Measurements from ENCODE around the gene SLC8A3.

Gene SLC8A3

DNA sequence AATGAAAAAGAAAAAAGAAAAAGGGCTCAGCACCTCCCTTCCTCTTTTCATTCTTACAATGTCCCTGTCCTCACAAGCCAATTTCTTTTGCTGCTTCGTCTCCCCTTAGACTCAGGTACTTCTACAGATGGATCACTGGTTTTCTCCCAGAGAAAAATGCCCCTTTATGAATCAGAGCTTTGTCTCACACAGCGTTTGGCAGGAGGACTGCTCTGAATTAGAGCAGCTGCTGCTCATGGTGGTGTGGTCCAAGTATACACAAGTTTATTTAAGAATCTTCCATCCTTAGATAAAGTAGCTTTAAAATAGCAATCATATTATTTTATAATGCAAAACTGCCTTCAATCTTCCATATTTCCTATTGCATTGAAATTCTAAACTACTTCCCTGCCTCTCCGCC is 80.3 kb downstream of the SLC8A3 start:
- no peak for DNase-seq

DNA sequence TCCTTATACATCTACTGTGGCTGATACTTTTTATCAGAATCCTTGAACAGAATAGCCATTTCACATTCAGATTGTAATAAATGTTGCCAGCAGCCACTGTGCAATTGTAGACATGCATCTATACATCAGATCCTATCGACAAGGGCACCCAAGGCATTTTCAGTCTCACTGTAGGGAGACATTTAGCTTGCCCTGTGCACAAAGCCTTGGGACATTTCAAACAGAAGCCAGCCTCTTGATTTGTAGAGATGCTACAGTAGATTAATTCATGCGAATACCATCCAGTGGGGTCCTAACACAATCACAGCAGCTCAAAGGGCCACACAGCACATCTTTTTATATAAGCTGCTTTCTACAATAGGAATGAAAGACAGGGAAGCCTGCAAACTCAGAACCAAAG is 81.4 kb downstream of the SLC8A3 start:
- DNase-seq: no peak

DNA sequence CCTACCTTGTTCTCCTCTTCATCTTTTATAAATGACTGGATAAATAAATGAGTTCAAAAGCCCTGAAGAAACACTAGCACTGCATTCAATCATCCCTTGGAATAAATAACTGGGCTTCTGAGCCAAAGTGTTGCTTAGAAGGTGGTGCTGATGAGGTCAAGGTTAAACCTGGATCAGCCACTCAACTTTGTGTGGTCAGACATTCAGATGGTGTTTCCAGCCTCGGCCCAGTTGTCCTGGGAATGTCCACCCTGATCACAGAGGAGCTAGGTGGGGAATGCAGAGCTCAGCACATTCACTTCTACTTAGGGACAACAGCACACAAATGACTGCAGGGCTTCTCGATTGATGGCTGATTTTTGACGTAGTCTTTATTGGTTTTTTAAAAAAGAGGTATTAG is 88.7 kb downstream of the SLC8A3 start:
- no peak for DNase-seq

DNA sequence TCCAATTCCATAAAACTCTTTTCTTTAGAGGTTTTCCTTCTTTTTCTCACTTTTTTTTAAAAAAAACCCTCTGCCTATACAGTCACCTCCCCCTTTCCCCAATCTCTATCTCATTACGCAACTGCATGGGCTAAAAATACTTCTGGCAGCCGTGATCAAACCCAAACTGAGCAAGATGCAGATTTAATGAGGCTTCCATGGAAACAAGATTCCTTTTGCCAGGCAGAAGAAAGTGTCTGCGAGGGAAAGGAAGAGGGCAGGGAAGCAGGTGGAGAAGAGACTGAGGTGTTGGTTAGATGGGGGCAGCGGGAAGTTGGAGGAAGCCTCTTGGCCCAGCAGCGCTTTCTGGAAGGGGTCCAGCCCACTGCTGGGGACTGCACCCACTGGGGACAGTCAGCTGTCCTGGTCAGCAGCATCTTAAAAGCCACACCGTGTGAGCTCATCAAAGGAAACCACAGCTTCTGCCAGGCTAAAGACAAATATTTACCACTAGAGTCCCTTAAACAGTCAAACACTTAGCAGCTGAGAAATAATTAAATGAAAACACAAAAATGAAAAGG is 90.4 kb downstream of the SLC8A3 start:
- no peak for DNase-seq

DNA sequence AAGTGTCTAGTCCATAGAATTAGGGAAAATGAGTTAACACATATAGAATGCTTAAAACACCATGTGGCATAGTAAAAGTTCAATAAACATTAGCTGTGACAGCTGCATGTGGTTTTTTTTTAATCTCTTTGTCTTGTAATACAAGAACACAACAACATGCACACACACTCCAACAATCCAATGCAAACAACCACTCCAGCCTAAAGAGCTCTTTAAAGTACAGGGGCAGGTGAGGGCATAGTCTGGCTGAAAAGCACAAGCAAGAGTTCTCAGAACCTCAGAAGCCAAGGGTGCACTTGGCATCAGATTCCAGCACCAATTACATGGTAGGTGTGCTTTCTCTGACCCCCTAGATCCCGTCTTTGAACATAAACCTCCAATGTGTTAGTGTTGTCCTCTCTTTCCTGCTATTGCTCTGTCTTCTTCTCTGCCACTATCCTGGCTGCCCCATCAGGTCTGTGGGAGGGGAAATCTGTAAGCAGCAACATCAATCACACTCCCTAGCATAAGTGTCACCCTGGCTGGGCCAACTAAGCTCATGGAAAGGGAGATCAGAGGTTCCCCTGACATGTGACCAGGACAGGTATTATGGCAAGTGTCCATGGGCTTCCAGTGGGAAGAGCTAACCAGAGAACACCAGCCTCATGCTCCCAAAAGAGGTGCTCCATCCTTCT is 91.0 kb downstream of the SLC8A3 start:
- DNase-seq: no peak

GRCh38 chr14:70096866-70097265 is 91.9 kb downstream of the SLC8A3 start:
- no peak for DNase-seq

GRCh38 chr14:70094631-70095030 is 94.1 kb downstream of the SLC8A3 start:
- no peak for DNase-seq

DNA sequence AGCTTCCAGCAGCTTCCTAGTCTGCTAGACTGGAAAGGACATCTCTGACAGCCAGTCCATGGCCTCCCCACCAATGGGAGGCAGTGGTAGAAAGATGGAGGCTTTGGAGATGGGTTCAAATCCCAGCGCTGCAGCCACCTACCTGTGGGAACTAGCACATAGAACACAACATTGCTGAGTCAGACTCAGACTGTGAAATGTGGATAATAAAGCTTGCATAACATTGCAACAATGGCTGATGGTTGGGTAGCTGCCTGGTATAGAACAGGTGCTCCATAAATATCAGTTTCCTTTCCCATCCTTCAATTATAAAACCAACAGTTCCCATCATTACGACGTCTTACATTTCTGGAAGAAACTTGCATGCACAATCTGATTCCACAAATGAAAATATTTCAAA is 94.6 kb downstream of the SLC8A3 start:
- DNase-seq: no peak

DNA sequence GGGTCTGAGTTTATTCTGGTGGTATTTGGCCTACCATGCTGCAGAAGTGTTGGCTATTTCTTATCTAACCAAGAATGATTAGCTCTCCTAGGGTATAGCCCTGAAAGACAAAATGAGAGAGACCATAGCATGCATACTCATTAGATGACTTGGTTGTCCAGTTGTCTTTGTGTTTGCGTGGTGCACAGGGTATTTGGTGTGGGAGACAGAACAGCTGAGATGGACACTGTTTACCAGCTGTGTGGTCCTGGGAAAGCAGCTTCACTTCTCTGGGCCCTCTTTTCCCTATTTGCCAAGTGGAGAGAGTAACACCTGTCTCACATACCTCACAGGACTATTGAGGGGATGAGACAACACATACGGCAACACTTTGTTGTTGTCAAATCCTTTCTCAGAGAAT is 95.6 kb downstream of the SLC8A3 start:
- no peak for DNase-seq

DNA sequence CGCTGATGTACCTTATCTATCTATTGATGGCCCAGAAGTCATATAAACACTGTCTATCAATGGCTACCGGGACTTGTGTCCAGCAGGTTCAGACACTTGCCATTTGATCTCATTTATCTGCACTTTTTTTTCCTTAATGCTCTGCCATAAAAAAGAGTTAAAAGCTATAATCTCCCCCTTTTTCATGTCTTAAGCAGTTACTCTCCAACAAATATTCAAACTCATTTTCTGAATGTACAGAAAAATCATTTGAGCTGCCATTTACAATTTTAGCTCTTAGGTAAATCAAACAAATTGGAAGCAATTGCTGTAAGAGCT is 101.4 kb downstream of the SLC8A3 start:
- no peak for DNase-seq

DNA sequence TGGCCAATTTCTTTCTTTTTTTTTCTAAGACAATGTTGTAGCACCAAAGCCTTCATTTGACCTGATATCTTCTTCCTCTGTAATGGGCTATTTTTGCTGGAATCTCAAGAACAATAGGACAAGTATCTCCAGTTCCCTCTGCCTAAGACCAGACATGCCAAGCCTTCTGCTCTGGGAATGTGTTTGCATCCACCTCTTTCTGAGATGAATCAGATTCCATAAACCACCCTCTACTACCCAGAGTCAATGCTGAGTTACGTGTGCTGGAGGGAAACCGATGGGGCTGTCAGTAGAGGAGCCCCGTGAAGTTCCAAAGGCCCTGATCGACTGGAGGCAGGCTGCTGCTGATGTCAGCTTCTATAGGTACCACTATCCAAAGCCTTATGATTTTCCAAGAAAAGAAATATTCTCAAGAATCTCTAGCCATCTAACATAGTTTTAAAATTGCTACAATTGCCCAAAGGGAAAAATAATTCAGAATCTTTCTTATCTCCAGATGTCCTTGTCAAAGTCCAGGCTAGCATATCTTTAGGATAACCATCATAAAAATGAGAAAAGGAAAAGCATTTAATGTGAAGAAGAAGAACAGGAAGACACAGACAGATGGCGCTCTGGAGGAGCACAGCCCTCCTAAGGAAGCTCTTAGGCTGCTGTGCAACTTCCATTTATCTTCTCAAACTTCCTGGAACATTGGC is 101.9 kb downstream of the SLC8A3 start:
- no peak for DNase-seq

- DNase-seq: no peak
These were observed 104.5 kb downstream of the SLC8A3 start for GRCh38 chr14:70084226-70084625.

- no peak for DNase-seq
These were observed 106.4 kb downstream of the SLC8A3 start for GRCh38 chr14:70082394-70082793.

DNA sequence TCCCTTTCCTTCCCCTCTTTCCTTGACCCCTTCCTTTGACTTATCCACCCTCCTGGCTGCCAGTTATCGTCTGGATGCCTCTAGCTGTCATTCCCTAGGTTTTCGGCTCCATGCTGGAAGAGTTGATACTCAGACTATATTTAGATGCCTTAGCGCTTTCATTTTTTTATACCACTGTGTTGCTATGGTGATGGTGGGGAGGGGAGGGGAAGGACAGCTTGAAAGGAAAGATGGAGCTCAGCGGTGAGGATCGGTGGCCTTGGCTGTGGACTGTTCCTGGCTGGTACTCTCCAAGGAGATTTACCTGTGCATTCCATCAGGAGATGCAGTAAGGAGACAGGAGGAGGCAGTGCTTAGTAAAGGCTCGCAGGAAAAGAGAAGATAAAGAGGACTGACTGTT is 108.7 kb downstream of the SLC8A3 start:
- no peak for DNase-seq

DNA sequence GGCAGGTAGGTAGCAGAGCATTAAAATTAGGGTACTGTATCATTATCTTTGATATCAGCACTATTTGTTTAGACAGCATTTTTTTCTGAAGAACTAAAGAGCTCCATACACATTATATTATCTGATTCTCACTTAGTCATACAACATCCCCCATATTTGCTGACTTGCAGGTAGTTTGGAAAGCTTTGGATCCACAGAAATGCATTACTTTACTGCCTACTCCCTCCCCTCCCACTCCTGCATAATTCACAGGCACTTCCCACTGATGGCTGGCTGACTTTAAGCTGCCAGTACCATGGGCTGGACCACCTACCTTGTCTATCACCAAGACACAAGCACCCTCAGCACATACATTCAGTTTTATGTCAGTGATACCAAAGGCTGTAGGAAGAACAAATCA is 110.4 kb downstream of the SLC8A3 start:
- DNase-seq: no peak

DNA sequence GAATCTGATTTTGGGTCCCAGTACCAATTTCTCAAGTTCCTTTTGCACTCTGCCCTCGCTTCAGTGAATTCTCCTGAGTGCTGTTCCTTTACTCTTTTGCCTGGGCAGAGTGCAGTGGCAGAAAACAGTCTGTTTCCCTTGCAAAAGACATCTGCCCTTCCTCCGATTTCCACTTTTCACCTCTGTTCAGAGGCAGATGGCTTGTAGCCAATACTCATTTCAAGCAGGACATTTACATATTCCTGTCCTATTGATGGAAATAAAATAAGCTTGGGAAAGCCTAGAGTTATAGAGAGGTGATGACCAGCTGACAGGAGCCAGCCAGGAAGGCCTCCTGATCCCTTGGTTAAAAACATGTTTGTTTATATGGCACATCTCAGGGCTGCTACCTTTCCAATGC is 111.0 kb downstream of the SLC8A3 start:
- no peak for DNase-seq

GRCh38 chr14:70077005-70077404 is 111.7 kb downstream of the SLC8A3 start:
- no peak for DNase-seq

GRCh38 chr14:70073924-70074566 is 114.7 kb downstream of the SLC8A3 start:
- DNase-seq: peak; percentile 29

DNA sequence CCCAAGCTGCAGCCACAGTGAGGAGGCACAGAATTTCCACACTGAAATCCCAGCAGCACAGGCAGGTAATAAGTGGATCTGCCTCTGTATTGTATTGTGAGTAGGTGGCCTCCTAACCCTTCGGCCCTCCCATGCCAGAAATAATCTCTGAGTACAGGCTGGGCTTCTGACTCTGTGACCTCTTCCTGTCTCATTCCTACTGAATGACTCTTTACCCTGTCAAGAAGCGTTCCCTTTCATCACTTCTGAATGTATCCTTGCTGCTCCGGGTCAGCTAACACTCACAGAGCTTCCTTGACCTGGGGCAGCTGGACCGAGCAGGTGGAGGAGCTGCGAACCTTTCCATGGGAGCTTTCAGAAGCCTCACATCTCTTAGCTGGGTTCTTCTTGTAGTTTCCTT is 119.6 kb downstream of the SLC8A3 start:
- no peak for DNase-seq

DNA sequence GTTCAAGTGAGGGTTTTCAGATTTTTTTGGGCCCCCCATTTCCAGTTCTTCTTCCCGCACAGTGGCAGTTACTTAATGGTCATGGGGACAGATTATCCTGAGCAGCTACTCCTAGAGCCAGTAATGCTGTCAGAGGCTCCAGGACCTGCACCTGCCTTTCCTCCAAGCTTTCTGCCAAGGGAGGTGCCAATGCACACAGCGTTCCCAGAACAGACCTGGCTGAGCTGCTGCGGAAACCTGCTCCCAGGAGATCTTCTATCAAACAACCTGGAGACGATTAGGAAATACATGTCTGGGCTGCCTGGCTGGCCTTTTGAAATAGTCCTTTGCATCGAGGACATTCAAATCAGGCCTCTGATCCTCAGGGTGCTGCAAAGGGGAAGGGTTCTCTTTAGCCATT is 120.9 kb downstream of the SLC8A3 start:
- no peak for DNase-seq

GRCh38 chr14:70064136-70064865 is 124.5 kb downstream of the SLC8A3 start:
- DNase-seq: no peak

GRCh38 chr14:70061108-70061507 is 127.6 kb downstream of the SLC8A3 start:
- no peak for DNase-seq

GRCh38 chr14:70059545-70059944 is 129.2 kb downstream of the SLC8A3 start:
- no peak for DNase-seq

Measured in NCI-H446 treated with DMSO at 0.1 percent for 48 hours (cell line).